ENCODE data around the gene TBCK. TPM values are rescaled to one million over a fixed set of nuclear protein-coding genes. Genes with fewer than 3 reads are reported as not detected.

The TBCK gene
- total and polyA plus RNA-seq, 9 of the 15 experiments (the other 6 are each of a cell fraction or from before 2014, with no cell fraction given), result 5.3 to 26.6 (median 16.2) TPM

GRCh38 chr4:106247600-106247999 lies 68.4 kb downstream of the TBCK start (continued):
- no peak for TF ChIP-seq GTF3C2 (IDR thresholded peaks at IDR 0.05; ENCODE audit: borderline replicate concordance, extremely low read depth, insufficient read length)
- TF ChIP-seq HCFC1 (IDR thresholded peaks at IDR 0.05; ENCODE audit: low read depth, low read length), result no peak

GRCh38 chr4:106246441-106246840 lies 69.6 kb downstream of the TBCK start:
- no peak for ATAC-seq
- ChIA-PET CTCF (ENCODE audit: low intra/inter-chr PET ratio) (no interaction called here), POLR2A (interaction anchor here (0.6 kb wide), 1 partner anchor 501 kb away, joined by 3 read pairs; no protein-coding TSS in a partner anchor)
- 82% methylated on average over 1 of the region's 1 CpG for WGBS (ENCODE audit: insufficient coverage, low coverage, missing lambda C conversion rate)
- Histone ChIP-seq H3K9me3 (replicated peaks; ENCODE audit: control insufficient read depth, insufficient read depth, low read depth, low read length) (no peaks in the 10 kb centered on the region), H4K20me1 (replicated peaks; ENCODE audit: control insufficient read depth, insufficient read depth, low read length) (no peaks in the 10 kb centered on the region), H3K79me2 (ENCODE audit: control insufficient read depth, insufficient read depth, low read length) (no peaks in the 10 kb centered on the region), H3K36me3 (ENCODE audit: control insufficient read depth, insufficient read depth, low read length) (peaks cover 30% of the 10 kb centered on the region; the same call in 2 of the 3 replicates), H3K9ac (ENCODE audit: insufficient read depth in 1 of 2, low read depth in 2 of 2, low read length in 2 of 2) (no peak overlapping the region), H3K27me3 (ENCODE audit: control insufficient read depth in 2 of 2, insufficient read depth in 2 of 2, low read length in 2 of 2) (no peaks in the 10 kb centered on the region), H3K4me1 (replicated peaks in 1 of 2; ENCODE audit: control insufficient read depth in 2 of 2, insufficient read depth in 2 of 2, low read length in 2 of 2) (no peaks in the 10 kb centered on the region; a peak in 1 of 5 replicates), H3K27ac (ENCODE audit: extremely low read depth, low read depth, low read length) (no peak overlapping the region), H2AFZ (ENCODE audit: low read depth, low read length) (no peak overlapping the region), H3K4me2 (ENCODE audit: insufficient read depth, low read length) (no peak overlapping the region), H3K4me3 (no peak overlapping the region), H3K9me1 (ENCODE audit: control insufficient read depth, insufficient read depth, low read length) (no peaks in the 10 kb centered on the region)
- no peak for FAIRE-seq
- in situ Hi-C loops (cut with MboI) (no loop called here), intact Hi-C loops (cut with micrococcal nuclease) (no loop called here)
- no peak for DNase-seq (ENCODE audit: extremely low read depth in 1 of 4, low spot score in 3 of 4)
- BruUV-seq (replicated peaks), result no TSS peak
- TF ChIP-seq SIRT6 (IDR thresholded peaks at IDR 0.05; ENCODE audit: low read depth, low read length) (no peak), HDAC8 (tag; IDR thresholded peaks at IDR 0.05) (no peak)

Data from K562 (cell line).